ENCODE measurements around the gene PEX12.

Gene PEX12

GRCh38 chr17:35587074-35587961, 8.9 kb upstream of the PEX12 start, which contains the start of gene AP2B1:
Gene AP2B1, plus strand, starts transcription at chr17:35587322. Its CDS starts 6,709 bp downstream, at chr17:35594031.
- TF ChIP-seq SPI1 (IDR thresholded peaks at IDR 0.05; ENCODE audit: borderline replicate concordance, low read depth): no peak
- peak; percentile 73 for TF ChIP-seq POLR2AphosphoS5 (IDR thresholded peaks at IDR 0.05; ENCODE audit: low read depth)
- TF ChIP-seq GABPA (IDR thresholded peaks at IDR 0.05; ENCODE audit: low read depth): peak; percentile 56
- TF ChIP-seq, protein P1, sequence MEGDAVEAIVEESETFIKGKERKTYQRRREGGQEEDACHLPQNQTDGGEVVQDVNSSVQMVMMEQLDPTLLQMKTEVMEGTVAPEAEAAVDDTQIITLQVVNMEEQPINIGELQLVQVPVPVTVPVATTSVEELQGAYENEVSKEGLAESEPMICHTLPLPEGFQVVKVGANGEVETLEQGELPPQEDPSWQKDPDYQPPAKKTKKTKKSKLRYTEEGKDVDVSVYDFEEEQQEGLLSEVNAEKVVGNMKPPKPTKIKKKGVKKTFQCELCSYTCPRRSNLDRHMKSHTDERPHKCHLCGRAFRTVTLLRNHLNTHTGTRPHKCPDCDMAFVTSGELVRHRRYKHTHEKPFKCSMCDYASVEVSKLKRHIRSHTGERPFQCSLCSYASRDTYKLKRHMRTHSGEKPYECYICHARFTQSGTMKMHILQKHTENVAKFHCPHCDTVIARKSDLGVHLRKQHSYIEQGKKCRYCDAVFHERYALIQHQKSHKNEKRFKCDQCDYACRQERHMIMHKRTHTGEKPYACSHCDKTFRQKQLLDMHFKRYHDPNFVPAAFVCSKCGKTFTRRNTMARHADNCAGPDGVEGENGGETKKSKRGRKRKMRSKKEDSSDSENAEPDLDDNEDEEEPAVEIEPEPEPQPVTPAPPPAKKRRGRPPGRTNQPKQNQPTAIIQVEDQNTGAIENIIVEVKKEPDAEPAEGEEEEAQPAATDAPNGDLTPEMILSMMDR (IDR thresholded peaks at IDR 0.05; ENCODE audit: insufficient read depth, low read length): no peak
- peak; percentile 38 for TF ChIP-seq REST (IDR thresholded peaks at IDR 0.05; ENCODE audit: insufficient replicate concordance, low read depth)
- peak within 1 kb of the TSS; percentile 91 for H3K27ac ChIP-seq (replicated peaks)
- no peaks in the 10 kb centered on the region for H3K27me3 ChIP-seq (ENCODE audit: insufficient read depth, poor library complexity, severe bottlenecking)
- H3K4me3 ChIP-seq (replicated peaks; ENCODE audit: insufficient read depth, low read length): peak within 1 kb of the TSS; percentile 84
- peak; percentile 94 to 96 for DNase-seq (ENCODE audit: low read depth in 1 of 2, low spot score in 1 of 2)

DNA sequence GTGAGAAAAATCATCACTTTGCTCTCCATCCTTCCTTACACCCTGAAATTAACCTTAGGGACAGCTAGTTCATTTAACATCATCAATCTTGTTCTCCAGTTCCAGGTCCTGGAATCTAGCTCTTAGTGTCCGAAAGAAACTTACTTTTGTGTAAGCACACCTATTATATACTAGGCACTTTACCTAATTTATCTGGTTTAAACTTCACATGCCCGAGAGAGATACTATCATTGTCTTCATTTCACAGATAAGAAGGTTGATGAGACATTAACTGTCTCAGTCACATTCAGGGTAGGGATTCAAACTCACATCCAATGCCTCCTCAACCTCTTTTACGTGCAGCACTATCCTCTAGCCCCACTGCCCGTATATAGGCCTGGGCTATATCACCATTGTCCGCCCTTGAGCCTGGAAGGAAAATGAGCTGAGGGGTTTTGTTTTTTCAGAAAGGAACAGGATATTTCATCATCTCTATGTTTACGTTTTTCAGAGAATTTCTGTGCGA, 8.2 kb upstream of the PEX12 start:
- TF ChIP-seq GABPA (IDR thresholded peaks at IDR 0.05; ENCODE audit: low read depth): no peak
- TF ChIP-seq, protein P1 (IDR thresholded peaks at IDR 0.05; ENCODE audit: insufficient read depth, low read length): no peak
- no peak for TF ChIP-seq SPI1 (IDR thresholded peaks at IDR 0.05; ENCODE audit: borderline replicate concordance, low read depth)
- no peak for TF ChIP-seq POLR2AphosphoS5 (IDR thresholded peaks at IDR 0.05; ENCODE audit: low read depth)
- no peak for TF ChIP-seq REST (IDR thresholded peaks at IDR 0.05; ENCODE audit: insufficient replicate concordance, low read depth)
- Histone ChIP-seq H3K4me3 (replicated peaks; ENCODE audit: insufficient read depth, low read length) (peak overlapping the region; percentile 84), H3K27ac (replicated peaks) (peak overlapping the region; percentile 91), H3K27me3 (ENCODE audit: insufficient read depth, poor library complexity, severe bottlenecking) (no peaks in the 10 kb centered on the region)
- DNase-seq (ENCODE audit: low read depth in 1 of 2, low spot score in 1 of 2): no peak

DNA sequence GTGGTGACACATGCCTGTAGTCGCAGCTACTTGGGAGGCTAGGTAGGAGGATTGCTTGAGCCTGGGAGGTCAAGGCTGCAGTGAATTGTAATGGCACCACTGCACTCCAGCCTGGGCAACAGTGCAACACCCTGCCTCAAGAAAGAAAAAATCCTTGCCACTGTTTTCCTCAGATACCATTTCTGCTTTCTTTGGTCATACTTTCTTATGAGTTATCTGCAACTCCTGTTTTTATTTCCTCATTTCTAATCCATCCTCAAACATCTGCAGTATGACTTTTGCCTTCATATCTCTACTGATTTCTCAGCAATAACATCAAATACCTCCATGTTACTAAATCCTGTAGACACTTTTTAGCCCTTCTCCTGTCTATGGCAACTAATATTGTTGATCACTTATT, 5.7 kb upstream of the PEX12 start:
- no peak overlapping the region for H3K4me3 ChIP-seq (replicated peaks; ENCODE audit: insufficient read depth, low read length)
- no peaks in the 10 kb centered on the region for H3K27me3 ChIP-seq (ENCODE audit: insufficient read depth, poor library complexity, severe bottlenecking)
- TF ChIP-seq GABPA (IDR thresholded peaks at IDR 0.05; ENCODE audit: low read depth) (no peak), SPI1 (IDR thresholded peaks at IDR 0.05; ENCODE audit: borderline replicate concordance, low read depth) (no peak), POLR2AphosphoS5 (IDR thresholded peaks at IDR 0.05; ENCODE audit: low read depth) (no peak), REST (IDR thresholded peaks at IDR 0.05; ENCODE audit: insufficient replicate concordance, low read depth) (no peak)
- TF ChIP-seq, protein P1 (IDR thresholded peaks at IDR 0.05; ENCODE audit: insufficient read depth, low read length): no peak
- no peak for DNase-seq (ENCODE audit: low read depth in 1 of 2, low spot score in 1 of 2)
- no peak overlapping the region for H3K27ac ChIP-seq (replicated peaks)
